ENCODE data around the gene DNASE2.

Gene DNASE2

DNA sequence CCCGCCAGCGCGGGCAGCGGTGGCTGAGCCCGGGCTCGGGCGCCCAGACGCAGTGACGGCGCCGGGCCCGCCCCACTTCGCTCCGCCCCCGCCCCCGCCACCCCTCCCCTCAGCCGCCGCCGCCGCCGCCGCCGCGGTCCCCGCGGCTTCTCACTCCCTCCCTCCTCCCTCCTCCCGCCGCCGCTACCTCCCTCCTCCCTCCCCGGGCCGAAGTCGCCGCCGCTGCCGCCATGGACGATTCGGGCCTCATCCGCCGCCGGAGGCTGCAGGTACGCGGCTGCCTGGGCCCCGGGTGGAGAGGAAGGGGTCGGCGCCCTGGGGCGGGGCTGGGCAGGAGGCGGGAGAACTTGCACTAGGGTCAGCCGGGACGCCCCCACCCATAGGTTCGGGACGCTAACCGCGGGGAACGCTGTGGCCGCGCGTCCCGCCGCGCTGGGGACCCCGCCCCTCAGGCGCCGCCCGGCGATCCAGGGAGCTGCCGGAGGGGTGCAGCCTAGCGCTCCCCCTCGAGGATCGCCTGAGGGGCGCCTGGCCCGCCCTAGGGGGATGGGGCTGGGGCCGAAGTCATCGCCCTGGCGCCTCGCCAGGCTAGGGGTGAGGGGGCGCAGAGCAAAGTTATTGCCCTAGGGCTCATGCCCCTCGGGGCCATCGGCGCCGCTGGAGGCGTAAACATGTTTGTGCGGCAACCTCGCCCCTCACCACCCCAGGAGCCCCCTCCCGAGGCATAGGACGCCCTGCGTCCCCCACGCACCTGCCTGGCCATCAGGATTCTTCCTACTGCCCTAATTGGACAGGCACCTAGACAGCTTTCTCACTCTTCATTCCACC lies 47.3 kb downstream of the DNASE2 start:
- no peak for DNase-seq (ENCODE audit: low read depth)

DNA sequence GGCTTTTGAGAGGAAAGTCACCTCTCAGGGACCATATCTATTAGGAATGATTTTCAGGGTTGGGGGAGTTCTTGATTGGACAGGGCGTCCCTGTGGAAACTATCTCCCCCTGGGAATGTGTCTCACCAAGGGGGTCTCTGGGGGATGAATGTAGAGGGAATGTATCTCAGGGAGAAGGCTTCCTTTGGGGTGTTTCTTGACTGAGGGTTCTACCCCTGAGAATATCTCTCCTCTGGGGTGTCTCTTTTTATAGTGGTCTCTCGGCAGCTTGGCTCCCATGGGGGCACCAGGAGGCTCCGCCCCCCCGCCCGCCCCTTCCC lies 47.9 kb downstream of the DNASE2 start:
- DNase-seq (ENCODE audit: low read depth), result no peak

GRCh38 chr19:12828494-12828893 lies 52.8 kb downstream of the DNASE2 start:
- no peak for DNase-seq (ENCODE audit: low read depth)

DNA sequence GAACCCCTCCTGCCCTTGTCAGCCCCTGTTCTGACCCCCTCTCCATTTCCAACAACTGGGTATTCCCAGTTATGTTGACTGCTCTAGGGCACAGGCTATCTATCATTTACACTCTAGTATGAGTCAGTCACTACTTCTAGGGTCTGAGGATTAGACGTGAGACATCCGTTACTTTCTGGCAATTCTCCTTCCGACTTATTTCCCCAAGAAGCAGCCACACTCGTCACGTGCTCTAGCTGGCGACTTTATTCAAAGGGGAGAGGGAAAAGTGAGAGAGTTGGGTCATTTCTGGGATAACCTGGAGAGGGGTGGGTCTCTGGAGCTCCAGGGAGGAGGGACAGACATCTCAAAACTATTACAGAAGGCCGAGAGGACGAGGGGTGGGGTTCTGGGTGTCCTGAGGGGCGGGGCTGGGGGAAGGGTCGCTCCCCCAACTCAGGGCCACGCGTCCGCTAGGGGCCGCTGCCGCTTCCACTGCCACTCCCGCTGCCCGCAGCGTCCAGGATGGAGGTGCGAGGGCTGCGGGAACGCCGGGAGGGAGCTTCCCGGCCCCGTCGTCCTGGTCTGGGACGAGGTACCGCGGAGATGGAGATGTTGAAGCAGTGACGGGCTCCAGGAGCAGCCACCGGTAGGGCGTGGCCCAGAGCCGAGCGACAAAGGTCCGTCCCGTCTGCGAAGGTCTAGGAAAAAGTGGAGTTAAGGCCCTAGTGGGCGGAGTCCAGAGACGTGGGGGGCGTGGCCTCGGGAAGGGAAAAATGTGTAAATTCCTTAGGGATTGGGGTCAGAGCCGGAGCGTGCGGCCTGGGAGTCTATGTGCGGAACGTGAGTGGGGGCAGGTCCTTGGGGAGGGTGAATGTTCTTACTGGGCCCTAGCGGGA lies 55.8 kb downstream of the DNASE2 start:
- no peak for DNase-seq (ENCODE audit: low read depth)
